Loucy (cell line): ENCODE data around the gene BRD3OS.

ENCODE experiments used
- H2AFZ ChIP-seq: fragments of 200-600 bp; sonication (generic); 2 replicates; pipeline ENCODE4 v1.6.0; 2016; ENCODE audit warnings: antibody characterized with exemption, mild to moderate bottlenecking, low read length, moderate library complexity
- H3F3A ChIP-seq: fragments of 200-600 bp; 2 replicates; pipeline ENCODE4 v1.6.0; 2016; ENCODE audit warnings: antibody characterized with exemption, low read depth, mild to moderate bottlenecking
- H3K27me3 ChIP-seq: fragments of 200-600 bp; sonication (generic); 2 replicates; pipeline ENCODE4 v1.6.1; 2014; ENCODE audit warnings: low read length, mild to moderate bottlenecking; ENCODE audit not compliant: insufficient read depth, poor library complexity, severe bottlenecking
- H3K36me3 ChIP-seq: fragments of 200-600 bp; sonication (generic); 2 replicates; pipeline ENCODE4 v1.6.1; 2016; ENCODE audit warnings: low read length; ENCODE audit not compliant: insufficient read depth
- H3K4me1 ChIP-seq: fragments of 200-600 bp; sonication (generic); 2 replicates; pipeline ENCODE4 v1.5.1; 2014; ENCODE audit warnings: low read length, mild to moderate bottlenecking; ENCODE audit not compliant: insufficient read depth, poor library complexity, severe bottlenecking
- H3K4me2 ChIP-seq: fragments of 200-600 bp; sonication (generic); 2 replicates; pipeline ENCODE4 v1.6.0; 2014; ENCODE audit warnings: antibody characterized with exemption, low read length, low read depth, mild to moderate bottlenecking; ENCODE audit not compliant: poor library complexity, severe bottlenecking
- H3K4me3 ChIP-seq: fragments of 200-600 bp; sonication (generic); 2 replicates; pipeline ENCODE4 v1.5.1; 2014; ENCODE audit warnings: low read length, mild to moderate bottlenecking, mixed read lengths; ENCODE audit not compliant: poor library complexity, severe bottlenecking
- H3K79me2 ChIP-seq: fragments of 200-600 bp; sonication (generic); 2 replicates; pipeline ENCODE4 v1.6.1; 2014; ENCODE audit warnings: low read length; ENCODE audit not compliant: insufficient read depth
- H3K9ac ChIP-seq: fragments of 200-600 bp; sonication (generic); 2 replicates; pipeline ENCODE4 v1.6.0; 2014; ENCODE audit warnings: mild to moderate bottlenecking, low read depth, low read length, moderate library complexity; ENCODE audit not compliant: poor library complexity, severe bottlenecking
- H3K9me2 ChIP-seq: fragments of 200-600 bp; sonication (generic); replicated peaks from 2 replicates; pipeline ENCODE4 v1.6.1; 2016; ENCODE audit warnings: low read depth, low read length, mixed read lengths
- H3K9me3 ChIP-seq: fragments of 200-600 bp; sonication (generic); 2 replicates; pipeline ENCODE4 v1.6.1; 2014; ENCODE audit warnings: mild to moderate bottlenecking, antibody characterized with exemption, low read length, low read depth; ENCODE audit not compliant: insufficient read depth
- H4K20me1 ChIP-seq: fragments of 200-600 bp; sonication (generic); 2 replicates; pipeline ENCODE4 v1.6.0; 2014; ENCODE audit warnings: antibody characterized with exemption, low read length, mild to moderate bottlenecking; ENCODE audit not compliant: insufficient read depth, poor library complexity, severe bottlenecking
- CTCF ChIP-seq: fragments of 200-600 bp; sonication (generic); conservative IDR thresholded peaks from 2 replicates; pipeline ENCODE4 v1.5.1; 2014; ENCODE audit warnings: mild to moderate bottlenecking, antibody characterized with exemption, low read length
- EZH2phosphoT487 ChIP-seq: fragments of 200-600 bp; IDR thresholded peaks from 2 replicates; pipeline ENCODE4 v1.6.1; 2018; ENCODE audit warnings: antibody characterized with exemption, mild to moderate bottlenecking, moderate library complexity, borderline replicate concordance

BRD3OS gene

GRCh38 chr9:134049236-134049635, 24.0 kb downstream of the BRD3OS start:
- Histone ChIP-seq H4K20me1 (peaks cover 25% of the 10 kb centered on the region), H3K4me2 (no peak overlapping the region), H3K36me3 (peaks cover 89% of the 10 kb centered on the region; the same call in 1 of the 2 replicates), H3K9me2 (no peaks in the 10 kb centered on the region), H3F3A (no peaks in the 10 kb centered on the region), H3K9me3 (no peaks in the 10 kb centered on the region), H3K4me1 (no peaks in the 10 kb centered on the region), H3K9ac (no peak overlapping the region), H3K27me3 (no peaks in the 10 kb centered on the region), H3K79me2 (peaks cover 9% of the 10 kb centered on the region; the same call in 1 of the 2 replicates), H3K4me3 (no peak overlapping the region), H2AFZ (no peak overlapping the region)
- TF ChIP-seq CTCF (no peak), EZH2phosphoT487 (no peak)

- Histone ChIP-seq H3K9ac (no peak overlapping the region), H3K79me2 (peaks cover 16% of the 10 kb centered on the region), H3F3A (no peaks in the 10 kb centered on the region), H3K4me2 (no peak overlapping the region), H3K27me3 (no peaks in the 10 kb centered on the region), H3K36me3 (peaks cover 82% of the 10 kb centered on the region; the same call in 1 of the 2 replicates), H2AFZ (no peak overlapping the region), H3K9me3 (no peaks in the 10 kb centered on the region), H3K9me2 (no peaks in the 10 kb centered on the region), H4K20me1 (peaks cover 30% of the 10 kb centered on the region), H3K4me1 (no peaks in the 10 kb centered on the region), H3K4me3 (no peak overlapping the region)
- TF ChIP-seq EZH2phosphoT487 (no peak), CTCF (no peak)
Observed at GRCh38 chr9:134049772-134050588, 24.7 kb downstream of the BRD3OS start.

- H3K4me1 ChIP-seq = no peaks in the 10 kb centered on the region
- no peak for TF ChIP-seq CTCF
- TF ChIP-seq EZH2phosphoT487 = no peak
- H3K4me3 ChIP-seq = no peak overlapping the region
- H3K9me3 ChIP-seq = no peaks in the 10 kb centered on the region
- no peaks in the 10 kb centered on the region for H3K27me3 ChIP-seq
- no peak overlapping the region for H3K4me2 ChIP-seq
- H3F3A ChIP-seq = no peaks in the 10 kb centered on the region
- H3K9ac ChIP-seq = no peak overlapping the region
- peaks cover 74% of the 10 kb centered on the region; the same call in 1 of the 2 replicates for H3K36me3 ChIP-seq
- H2AFZ ChIP-seq = no peak overlapping the region
- H3K9me2 ChIP-seq = no peaks in the 10 kb centered on the region
- H3K79me2 ChIP-seq = peaks cover 24% of the 10 kb centered on the region
- peaks cover 35% of the 10 kb centered on the region for H4K20me1 ChIP-seq
Observed at GRCh38 chr9:134050726-134051125, 25.4 kb downstream of the BRD3OS start.
